SK-N-SH treated with all-trans-retinoic acid at 6 μM for 48 hours (cell line): ENCODE data around the gene BLOC1S6.

Source experiments
- ATAC-seq: fragments of 200-7000 bp; cut with Tn5 transposase; 3 replicates; pipeline ENCODE4 v1.9.1; 2020; ENCODE audit warnings: mild to moderate bottlenecking, moderate library complexity
- ARNTL ChIP-seq: fragments of 450-650 bp; formaldehyde crosslinking; IDR thresholded peaks from 2 replicates; pipeline ENCODE4 v1.5.0; 2020; ENCODE audit warnings: low read depth, mild to moderate bottlenecking, moderate library complexity, borderline replicate concordance
- BACH2 ChIP-seq: fragments of 250-450 bp; sonication (Bioruptor Pico); IDR thresholded peaks from 2 replicates; pipeline ENCODE4 v1.9.0; 2021; ENCODE audit warnings: mild to moderate bottlenecking, borderline replicate concordance
- CREB5 ChIP-seq: fragments of 250-450 bp; sonication (Bioruptor Pico); IDR thresholded peaks from 2 replicates; pipeline ENCODE4 v1.5.1; 2020; ENCODE audit warnings: low read depth, mild to moderate bottlenecking, moderate library complexity
- CSDC2 ChIP-seq: fragments of 250-450 bp; sonication (Bioruptor Pico); IDR thresholded peaks from 2 replicates; pipeline ENCODE4 v1.5.0; 2020; ENCODE audit warnings: mild to moderate bottlenecking, moderate library complexity
- CSRNP3 ChIP-seq: fragments of 250-450 bp; sonication (Bioruptor Pico); IDR thresholded peaks from 2 replicates; pipeline ENCODE4 v1.5.1; 2021; ENCODE audit warnings: mild to moderate bottlenecking, moderate library complexity
- ESRRG ChIP-seq: fragments of 250-450 bp; sonication (Bioruptor Pico); IDR thresholded peaks from 2 replicates; pipeline ENCODE4 v1.6.1; 2021; ENCODE audit warnings: mild to moderate bottlenecking
- GLIS3 ChIP-seq: fragments of 250-450 bp; sonication (Bioruptor Pico); IDR thresholded peaks from 2 replicates; pipeline ENCODE4 v1.5.0; 2020; ENCODE audit warnings: mild to moderate bottlenecking, moderate library complexity
- ISL1 ChIP-seq: fragments of 250-450 bp; sonication (Bioruptor Pico); IDR thresholded peaks from 2 replicates; pipeline ENCODE4 v2.1.2; 2022; ENCODE audit warnings: mild to moderate bottlenecking, moderate library complexity
- OSR1 ChIP-seq: fragments of 250-450 bp; sonication (Bioruptor Pico); IDR thresholded peaks from 2 replicates; pipeline ENCODE4 v1.8.0; 2022; ENCODE audit warnings: moderate library complexity, mild to moderate bottlenecking, inconsistent platforms
- PATZ1 ChIP-seq: fragments of 250-450 bp; sonication (Bioruptor Pico); IDR thresholded peaks from 2 replicates; pipeline ENCODE4 v1.8.0; 2020; ENCODE audit warnings: mild to moderate bottlenecking, moderate library complexity, borderline replicate concordance
- POU6F1 ChIP-seq: fragments of 250-450 bp; sonication (Bioruptor Pico); IDR thresholded peaks from 2 replicates; pipeline ENCODE4 v1.8.0; 2021; ENCODE audit warnings: low read depth, mild to moderate bottlenecking, moderate library complexity, borderline replicate concordance
- PPARA ChIP-seq: fragments of 250-450 bp; sonication (Bioruptor Pico); IDR thresholded peaks from 2 replicates; pipeline ENCODE4 v1.5.0; 2020; ENCODE audit warnings: mild to moderate bottlenecking, borderline replicate concordance
- RARB ChIP-seq: fragments of 250-450 bp; sonication (Bioruptor Pico); IDR thresholded peaks from 2 replicates; pipeline ENCODE4 v1.8.0; 2021; ENCODE audit warnings: mild to moderate bottlenecking, moderate library complexity
- SNAI2 ChIP-seq: fragments of 250-450 bp; sonication (Bioruptor Pico); IDR thresholded peaks from 2 replicates; pipeline ENCODE4 v1.5.0; 2020; ENCODE audit warnings: mild to moderate bottlenecking, moderate library complexity
- TCF4 ChIP-seq: fragments of 250-450 bp; sonication (Bioruptor Pico); IDR thresholded peaks from 2 replicates; pipeline ENCODE4 v1.8.0; 2021; ENCODE audit warnings: mild to moderate bottlenecking, moderate library complexity, borderline replicate concordance
- TOX ChIP-seq: fragments of 250-450 bp; sonication (Bioruptor Pico); IDR thresholded peaks from 2 replicates; pipeline ENCODE4 v1.8.0; 2021; ENCODE audit warnings: mild to moderate bottlenecking, moderate library complexity, borderline replicate concordance
- TSHZ2 ChIP-seq: fragments of 250-450 bp; sonication (Bioruptor Pico); IDR thresholded peaks from 2 replicates; pipeline ENCODE4 v1.5.0; 2020; ENCODE audit warnings: mild to moderate bottlenecking, moderate library complexity
- ZC3H10 ChIP-seq: fragments of 250-450 bp; sonication (Bioruptor Pico); IDR thresholded peaks from 2 replicates; pipeline ENCODE4 v1.5.1; 2021; ENCODE audit warnings: mild to moderate bottlenecking, moderate library complexity
- ZFP3 ChIP-seq: fragments of 250-450 bp; sonication (Bioruptor Pico); IDR thresholded peaks from 2 replicates; pipeline ENCODE4 v1.5.0; 2020; ENCODE audit warnings: mild to moderate bottlenecking, moderate library complexity
- ZFP30 ChIP-seq: fragments of 450-650 bp; formaldehyde crosslinking; IDR thresholded peaks from 2 replicates; pipeline ENCODE4 v1.5.0; 2022; ENCODE audit warnings: mild to moderate bottlenecking, moderate library complexity
- ZNF565 ChIP-seq: fragments of 450-650 bp; formaldehyde crosslinking; conservative IDR thresholded peaks from 2 replicates; pipeline ENCODE4 v1.5.0; 2020; ENCODE audit warnings: low read depth, mild to moderate bottlenecking, moderate library complexity
- ZNF70 ChIP-seq: fragments of 450-650 bp; formaldehyde crosslinking; IDR thresholded peaks from 2 replicates; pipeline ENCODE4 v1.5.0; 2020; ENCODE audit warnings: mild to moderate bottlenecking, moderate library complexity
- ZNF8 ChIP-seq: fragments of 450-650 bp; formaldehyde crosslinking; IDR thresholded peaks from 2 replicates; pipeline ENCODE4 v1.5.0; 2020; ENCODE audit warnings: mild to moderate bottlenecking, moderate library complexity

The BLOC1S6 gene

GRCh38 chr15:45587095-45587862 lies at the start of gene BLOC1S6:
Gene BLOC1S6 (plus strand): TSS chr15:45587379. CDS start chr15:45587444, 65 bp downstream.
- peak; percentile 87 for ATAC-seq

More at GRCh38 chr15:45587095-45587862, at the start of gene BLOC1S6:
- TF ChIP-seq OSR1 (CRISPR knock-in tag) = no peak
- TF ChIP-seq BACH2 (CRISPR knock-in tag) = no peak
- peak; percentile 58; the same call in 1 of the 2 replicates for TF ChIP-seq POU6F1 (CRISPR knock-in tag)
- peak; percentile 91 for TF ChIP-seq ZNF8 (CRISPR knock-in tag)
- TF ChIP-seq PATZ1 (CRISPR knock-in tag) = peak; percentile 67; the same call in 1 of the 2 replicates
- TF ChIP-seq ESRRG (CRISPR knock-in tag) = no peak
- no peak for TF ChIP-seq ARNTL (CRISPR knock-in tag)
- no peak for TF ChIP-seq GLIS3 (CRISPR knock-in tag)
- TF ChIP-seq ZFP3 (CRISPR knock-in tag) = no peak
- no peak for TF ChIP-seq CSRNP3 (CRISPR knock-in tag)
- no peak for TF ChIP-seq ISL1 (CRISPR knock-in tag)
- no peak for TF ChIP-seq TCF4 (CRISPR knock-in tag)
- no peak for TF ChIP-seq PPARA (CRISPR knock-in tag)
- 0 out of 2 replicates have a peak, but pooled peaks have one; percentile 40 for TF ChIP-seq CSDC2
- 0 out of 2 replicates have a peak, but pooled peaks have one; percentile 16 for TF ChIP-seq ZNF565 (CRISPR knock-in tag)
- TF ChIP-seq ZFP30 (CRISPR knock-in tag) = no peak
- TF ChIP-seq SNAI2 (CRISPR knock-in tag) = no peak
- TF ChIP-seq ZNF70 (CRISPR knock-in tag) = no peak
- no peak for TF ChIP-seq ZC3H10 (CRISPR knock-in tag)
- no peak for TF ChIP-seq RARB
- no peak for TF ChIP-seq TOX (CRISPR knock-in tag)
- TF ChIP-seq TSHZ2 = 0 out of 2 replicates have a peak, but pooled peaks have one; percentile 35
- TF ChIP-seq CREB5 = no peak
